B cell (primary cell): Measurements from ENCODE around the gene FAM161B. TPM values are rescaled to one million over a fixed set of nuclear protein-coding genes. Genes with fewer than 3 reads are reported as not detected.
"Not testable (repeated sequence)": the region's sequence is repeated elsewhere in the genome, so short reads cannot be mapped to it uniquely, and the experiment has no call there.

ENCODE experiments used
- ATAC-seq: fragments of 200-7000 bp; cut with Tn5 transposase; one replicate; pipeline ENCODE4 v1.10.0; 2021; ENCODE audit warnings: low read depth, mild to moderate bottlenecking, moderate number of reproducible peaks, moderate library complexity
- CTCF ChIA-PET: fragments of 350-600 bp; sonication (Branson Sonifier 250); formaldehyde crosslinking; loops from one replicate; lab custom pipeline; 2021; ENCODE audit warnings: antibody characterized with exemption, inconsistent platforms; lab: Charles Lee
- POLR2A ChIA-PET: fragments of 350-600 bp; sonication (Branson Sonifier 250); formaldehyde crosslinking; loops from one replicate; lab custom pipeline; 2021; ENCODE audit warnings: antibody characterized with exemption; lab: Charles Lee
- DNase-seq: peaks from one replicate; pipeline ENCODE4 v3.0.0; 2013
- H2AFZ ChIP-seq: 2 replicates; pipeline ENCODE4 v1.6.1; 2012; ENCODE audit warnings: mild to moderate bottlenecking, low read depth, low read length; ENCODE audit not compliant: insufficient read depth, poor library complexity, severe bottlenecking
- H3K27ac ChIP-seq, 2 donors: 1 replicate in 1 of 2; 2 replicates in 1 of 2; pipeline ENCODE4 v1.5.1; 2012 to 2013; ENCODE audit warnings: low read length in 2 of 2, mild to moderate bottlenecking in 2 of 2, moderate library complexity in 1 of 2
- H3K27me3 ChIP-seq, 4 experiments: fragments of 200-600 bp in 1 of 4; sonication (generic) in 1 of 4; replicated peaks in 1 of 4; 1 replicate in 2 of 4; 2 replicates in 2 of 4; pipeline versions ENCODE4 v1.6.1 to v1.7.0; 2013 to 2016; ENCODE audit warnings: low read length in 3 of 4, mild to moderate bottlenecking in 2 of 4, mixed read lengths in 1 of 4, moderate library complexity in 1 of 4; ENCODE audit not compliant: insufficient read depth in 4 of 4, control insufficient read depth in 3 of 4; ENCODE audit errors: control extremely low read depth in 1 of 4
- H3K36me3 ChIP-seq, 2 experiments: replicated peaks in 1 of 2; 1 replicate in 1 of 2; 2 replicates in 1 of 2; pipeline versions ENCODE4 v1.6.1 to v1.7.1; 2013; ENCODE audit warnings: low read length in 1 of 2; ENCODE audit not compliant: insufficient read depth in 2 of 2, control insufficient read depth in 1 of 2; ENCODE audit errors: control extremely low read depth in 1 of 2, extremely low read depth in 1 of 2
- H3K4me1 ChIP-seq, 2 donors: fragments of 200-600 bp in 1 of 2; sonication (generic) in 1 of 2; 1 replicate in 1 of 2; 2 replicates in 1 of 2; pipeline versions ENCODE4 v1.5.1 to v1.6.1; 2013 to 2017; ENCODE audit warnings: low read length in 2 of 2; ENCODE audit not compliant: control insufficient read depth in 2 of 2, insufficient read depth in 2 of 2
- H3K4me2 ChIP-seq: replicated peaks from 2 replicates; pipeline ENCODE3; 2012; ENCODE audit warnings: mild to moderate bottlenecking, low read depth, low read length; ENCODE audit not compliant: poor library complexity, severe bottlenecking
- H3K4me3 ChIP-seq, 5 experiments: fragments of 200-600 bp in 1 of 5; sonication (generic) in 1 of 5; 1 replicate in 3 of 5; 2 replicates in 2 of 5; pipeline versions ENCODE4 v1.5.1 to v1.7.0; 2011 to 2016; ENCODE audit warnings: low read length in 4 of 5, mild to moderate bottlenecking in 4 of 5, low read depth in 2 of 5, control low read depth in 1 of 5, moderate library complexity in 1 of 5; ENCODE audit not compliant: insufficient read depth in 1 of 5; ENCODE audit errors: control extremely low read depth in 1 of 5, extremely low read depth in 1 of 5
- H3K79me2 ChIP-seq: fragments of 200-600 bp; sonication (generic); one replicate; pipeline ENCODE4 v1.6.0; 2016; ENCODE audit warnings: low read length; ENCODE audit not compliant: control insufficient read depth, insufficient read depth
- H3K9ac ChIP-seq: fragments of 200-600 bp; sonication (generic); 2 replicates; pipeline ENCODE4 v1.6.1; 2017; ENCODE audit warnings: mild to moderate bottlenecking, low read length, moderate library complexity
- H3K9me3 ChIP-seq, 3 donors: one replicate each; pipeline versions ENCODE4 v1.6.1 to v1.7.1; 2013; ENCODE audit warnings: low read length in 2 of 3; ENCODE audit not compliant: control insufficient read depth in 2 of 3, insufficient read depth in 1 of 3; ENCODE audit errors: control extremely low read depth in 1 of 3
- H4K20me1 ChIP-seq: 2 replicates; pipeline ENCODE4 v1.6.0; 2012; ENCODE audit warnings: mild to moderate bottlenecking, low read length; ENCODE audit not compliant: insufficient read depth, control insufficient read depth, poor library complexity, severe bottlenecking
- H3K27ac Mint-ChIP-seq: one replicate; pipeline ENCODE4 v1.8.0; 2021; ENCODE audit warnings: mixed read lengths
- H3K27me3 Mint-ChIP-seq: one replicate; pipeline ENCODE4 v1.8.0; 2021; ENCODE audit warnings: mixed read lengths
- H3K4me1 Mint-ChIP-seq: one replicate; pipeline ENCODE4 v1.8.0; 2021; ENCODE audit warnings: mixed read lengths
- H3K4me3 Mint-ChIP-seq: one replicate; pipeline ENCODE4 v1.8.0; 2021; ENCODE audit warnings: mixed read lengths
- H3K9me3 Mint-ChIP-seq: one replicate; pipeline ENCODE4 v1.8.0; 2022; ENCODE audit warnings: mixed read lengths; ENCODE audit not compliant: insufficient read depth
- CTCF ChIP-seq: fragments of 200-600 bp; IDR thresholded peaks from one replicate; pipeline ENCODE4 v1.8.0; 2022; ENCODE audit warnings: antibody characterized with exemption, mild to moderate bottlenecking
- EZH2 ChIP-seq: IDR thresholded peaks from 2 replicates; pipeline ENCODE4 v1.6.1; 2012; ENCODE audit warnings: borderline replicate concordance, low read depth, mild to moderate bottlenecking, moderate library complexity, low read length; ENCODE audit not compliant: insufficient read depth, poor library complexity, severe bottlenecking
- WGBS: methylation state at CpG from one replicate; pipeline ENCODE4 v1.1.5; 2013; ENCODE audit warnings: missing lambda C conversion rate; ENCODE audit not compliant: insufficient coverage; 5-methylcytosine and 5-hydroxymethylcytosine counted together
- intact Hi-C: fragments of 100-400 bp; cut with micrococcal nuclease; formaldehyde crosslinking; loops from one replicate; pipeline ENCODE4 v1.10.0; 2022
- polyA plus RNA-seq: library from polyadenylated mRNA; depleted of rRNA; stranded (reverse); fragments of >200 nt; gene quantifications from 2 replicates; pipeline ENCODE4 v1.2.3, GENCODE V29; 2012
- total RNA-seq, 2 donors: library from RNA; stranded (reverse); fragments of 120-200 nt in 1 of 2; gene quantifications; 1 replicate in 1 of 2; 2 replicates in 1 of 2; pipeline versions ENCODE4 v1.2.3 to v1.2.4, GENCODE V29; 2013 to 2022

Gene FAM161B
- total and polyA plus RNA-seq, 2 donors (not counting 1 experiment from before 2014, with no cell fraction given), result 1.6 to 5.9 TPM

DNA sequence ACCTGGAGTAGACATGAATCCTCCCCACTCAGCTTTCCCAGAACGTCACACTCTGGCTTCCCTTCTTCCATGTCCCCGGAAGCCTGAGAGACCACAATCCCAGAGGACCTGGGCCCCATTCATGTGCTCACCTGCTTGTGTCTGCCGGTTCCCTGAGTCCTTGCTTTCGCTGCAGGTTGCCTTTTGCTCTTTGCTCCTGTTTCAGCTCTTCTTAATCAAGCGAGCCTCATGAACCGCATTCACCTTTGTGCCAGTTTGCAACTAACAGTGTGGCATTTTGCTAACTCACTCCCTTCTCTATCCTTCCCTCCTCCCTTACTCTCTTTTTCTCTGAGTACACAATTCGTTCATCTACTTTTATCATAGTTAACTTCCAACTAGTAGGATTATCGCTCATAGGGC, 46.1 kb upstream of the FAM161B start:
- H3K36me3 ChIP-seq, result peaks cover 0 to 9% of the 10 kb centered on the region in 2 experiments
- TF ChIP-seq CTCF (no peak), EZH2 (no peak)
- DNase-seq (no peak), ATAC-seq (no peak)
- no peak overlapping the region for H3K4me3 Mint-ChIP-seq
- no peaks in the 10 kb centered on the region for H3K4me1 ChIP-seq
- ChIA-PET POLR2A (no interaction called here), CTCF (no interaction called here)
- no peak overlapping the region for H3K4me2 ChIP-seq
- H3K27me3 ChIP-seq, result no peaks in the 10 kb centered on the region
- no peak overlapping the region for H2AFZ ChIP-seq
- H3K9ac ChIP-seq, result no peak overlapping the region
- no peak overlapping the region for H3K27ac ChIP-seq
- H3K4me1 Mint-ChIP-seq, result peaks cover 2% of the 10 kb centered on the region
- 98% methylated on average over 6 of the region's 8 CpGs for WGBS
- no peak overlapping the region for H3K27ac Mint-ChIP-seq
- H3K27me3 Mint-ChIP-seq, result no peaks in the 10 kb centered on the region
- intact Hi-C loops, result no loop called here
- no peak overlapping the region for H3K4me3 ChIP-seq
- H3K79me2 ChIP-seq, result no peaks in the 10 kb centered on the region
- no peaks in the 10 kb centered on the region for H3K9me3 Mint-ChIP-seq
- H3K9me3 ChIP-seq, result no peaks in the 10 kb centered on the region
- no peaks in the 10 kb centered on the region for H4K20me1 ChIP-seq

- H3K27ac ChIP-seq, H3K4me1 ChIP-seq, H3K9ac ChIP-seq, CTCF ChIA-PET, H3K27ac Mint-ChIP-seq, H3K9me3 Mint-ChIP-seq, DNase-seq, H3K79me2 ChIP-seq, ATAC-seq, H2AFZ ChIP-seq, H3K36me3 ChIP-seq, H4K20me1 ChIP-seq, H3K9me3 ChIP-seq, H3K4me1 Mint-ChIP-seq, H3K4me3 Mint-ChIP-seq, H3K4me3 ChIP-seq, H3K27me3 ChIP-seq, H3K4me2 ChIP-seq, POLR2A ChIA-PET, intact Hi-C loops, H3K27me3 Mint-ChIP-seq: not testable (repeated sequence)
- 100% methylated on average over 1 of the region's 7 CpGs for WGBS
Measured at GRCh38 chr14:73994926-73995325, 45.0 kb upstream of the FAM161B start.
